GM19099 (cell line): ENCODE measurements around the gene KIAA0930.

Source experiments
- POLR2A ChIP-seq: IDR thresholded peaks from 3 replicates; pipeline ENCODE4 v1.6.1; 2011; ENCODE audit warnings: low read depth; ENCODE audit not compliant: insufficient read length; ENCODE audit errors: extremely low read depth

KIAA0930 gene

GRCh38 chr22:45246060-45246985 lies 5.6 kb upstream of the KIAA0930 start:
- TF ChIP-seq POLR2A, result no peak

- TF ChIP-seq POLR2A, result no peak
These were observed 4.2 kb upstream of the KIAA0930 start for GRCh38 chr22:45244916-45245315.

DNA sequence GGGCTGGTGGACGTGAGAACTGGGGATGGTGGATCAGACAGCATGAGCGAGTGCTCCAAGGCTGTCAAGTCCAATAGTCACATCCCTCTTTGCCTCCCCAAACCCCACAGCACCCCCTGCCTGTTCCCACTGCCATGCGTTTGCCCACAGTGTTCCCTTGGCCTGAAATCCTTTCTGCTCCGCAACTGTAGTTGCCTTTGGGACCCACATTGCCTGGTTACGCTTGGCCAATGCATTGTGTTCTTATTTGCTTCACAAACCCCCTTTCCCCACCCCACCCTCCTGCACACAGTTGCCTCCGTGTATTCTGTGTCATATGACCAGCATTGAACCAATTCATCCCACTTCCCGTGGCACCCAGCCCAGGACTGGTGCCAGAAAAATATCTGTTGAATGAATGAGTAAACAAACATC lies 2.1 kb upstream of the KIAA0930 start:
- no peak for TF ChIP-seq POLR2A

DNA sequence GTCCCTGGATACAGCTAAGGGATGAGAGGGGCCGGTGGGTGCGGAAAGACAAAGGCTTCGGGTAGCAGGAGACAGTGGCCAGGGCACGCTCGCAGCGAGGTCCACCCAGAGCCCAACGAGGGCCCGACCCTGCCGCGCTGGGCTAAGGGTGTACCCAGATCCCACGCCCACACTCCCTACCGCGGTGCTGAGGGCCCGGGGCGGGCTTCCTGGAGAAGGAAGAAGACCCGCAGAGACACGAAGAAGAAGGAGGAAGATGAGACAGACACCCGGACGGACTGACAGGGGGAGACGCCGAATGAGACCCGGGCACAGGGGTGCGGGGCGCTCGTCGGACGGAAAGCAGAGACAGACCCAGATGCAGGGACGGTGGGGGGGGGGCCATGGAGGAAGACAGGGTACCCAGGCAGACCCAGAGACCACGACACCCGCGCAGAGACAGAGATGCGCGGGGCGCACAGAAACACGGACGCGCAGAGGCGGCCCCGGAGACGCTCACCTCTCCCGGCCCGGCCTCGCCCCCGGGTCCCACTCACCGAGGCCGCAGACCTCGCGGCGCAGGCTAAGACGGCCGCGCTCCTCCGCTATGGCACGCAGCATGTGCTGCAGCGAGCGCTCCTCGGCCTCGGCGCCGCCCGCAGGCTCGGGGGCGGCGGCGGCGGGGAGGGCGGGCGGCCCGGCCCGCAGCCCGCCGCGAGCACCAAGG lies 437 bp downstream of the KIAA0930 start:
- no peak for TF ChIP-seq POLR2A

- TF ChIP-seq POLR2A, result no peak
These were observed 1.0 kb downstream of the KIAA0930 start for GRCh38 chr22:45239681-45240051.

DNA sequence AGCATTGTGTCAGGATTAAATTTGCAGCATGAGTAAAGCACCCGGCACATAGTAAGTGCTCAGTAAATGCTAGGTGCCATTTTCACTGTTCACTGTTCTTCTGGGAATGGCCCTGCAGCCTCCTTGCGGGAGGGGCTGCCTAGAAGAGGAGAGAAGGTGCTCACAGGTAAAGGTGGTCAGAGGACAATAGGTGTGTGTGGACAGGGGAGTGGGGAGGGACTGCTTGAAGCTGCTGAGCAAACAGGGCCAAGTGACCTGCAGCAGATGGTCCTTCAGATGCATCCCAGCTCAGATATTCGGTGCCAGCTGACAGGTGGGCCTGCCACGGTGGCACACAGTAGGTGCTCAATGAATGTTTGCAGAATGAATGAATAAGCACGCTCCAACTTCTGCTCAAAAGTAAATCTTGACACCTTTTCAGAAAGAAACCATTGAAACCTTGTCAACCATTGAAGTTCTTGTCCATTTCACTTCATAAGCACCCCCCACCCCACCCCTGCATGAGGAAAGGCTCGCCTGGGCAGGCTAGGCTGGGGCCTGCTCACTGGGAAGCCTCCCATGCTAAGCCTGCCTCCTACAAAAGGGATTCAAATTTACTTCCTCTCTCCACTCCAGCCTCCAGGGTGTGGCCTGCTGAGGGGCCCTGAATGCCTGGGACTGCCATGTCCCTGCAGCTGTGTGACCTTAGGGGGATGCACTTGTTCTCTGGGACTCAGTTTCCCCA lies 1.6 kb downstream of the KIAA0930 start:
- no peak for TF ChIP-seq POLR2A

DNA sequence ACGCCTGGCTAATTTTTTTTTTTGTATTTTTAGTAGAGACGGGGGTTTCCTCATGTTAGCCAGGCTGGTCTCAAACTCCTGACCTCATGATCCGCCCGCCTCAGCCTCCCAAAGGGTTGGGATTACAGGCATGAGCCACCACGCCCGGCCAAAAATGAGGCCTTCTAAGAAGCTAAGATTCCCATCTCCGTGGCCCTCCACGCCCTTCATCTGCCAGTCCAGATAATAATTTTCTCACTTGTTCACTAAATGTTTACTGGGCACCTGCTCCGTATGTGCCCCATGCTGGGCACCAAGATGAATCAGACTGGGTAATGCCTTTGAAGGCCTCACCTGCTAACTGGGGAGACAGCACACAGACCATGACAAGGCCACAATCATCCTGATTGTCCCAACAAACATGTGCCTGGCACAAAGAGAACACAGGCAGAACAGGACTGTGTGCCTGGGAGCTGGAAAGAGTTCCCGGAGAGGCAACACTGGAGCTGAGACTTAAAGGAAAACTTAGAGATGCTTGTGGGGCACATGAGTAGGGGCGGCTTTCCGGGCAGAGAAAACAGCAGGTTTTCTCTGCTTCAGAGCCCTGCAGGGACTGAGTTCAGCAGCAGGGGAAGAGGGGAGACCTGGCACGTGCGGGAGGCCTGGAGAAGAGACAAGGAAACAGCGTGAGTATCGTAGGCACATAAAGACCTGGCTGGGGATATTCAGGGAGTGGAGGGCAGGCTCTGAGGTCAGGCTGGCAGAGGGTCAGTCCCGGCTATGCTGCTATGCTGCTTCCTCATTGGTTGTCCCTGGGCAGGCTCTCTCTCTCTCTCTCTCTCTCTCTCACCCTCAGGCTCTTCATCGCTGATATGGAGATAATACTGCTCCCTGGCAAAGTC lies 2.4 kb downstream of the KIAA0930 start:
- no peak for TF ChIP-seq POLR2A

GRCh38 chr22:45237065-45237990 lies 3.4 kb downstream of the KIAA0930 start:
- TF ChIP-seq POLR2A, result no peak

DNA sequence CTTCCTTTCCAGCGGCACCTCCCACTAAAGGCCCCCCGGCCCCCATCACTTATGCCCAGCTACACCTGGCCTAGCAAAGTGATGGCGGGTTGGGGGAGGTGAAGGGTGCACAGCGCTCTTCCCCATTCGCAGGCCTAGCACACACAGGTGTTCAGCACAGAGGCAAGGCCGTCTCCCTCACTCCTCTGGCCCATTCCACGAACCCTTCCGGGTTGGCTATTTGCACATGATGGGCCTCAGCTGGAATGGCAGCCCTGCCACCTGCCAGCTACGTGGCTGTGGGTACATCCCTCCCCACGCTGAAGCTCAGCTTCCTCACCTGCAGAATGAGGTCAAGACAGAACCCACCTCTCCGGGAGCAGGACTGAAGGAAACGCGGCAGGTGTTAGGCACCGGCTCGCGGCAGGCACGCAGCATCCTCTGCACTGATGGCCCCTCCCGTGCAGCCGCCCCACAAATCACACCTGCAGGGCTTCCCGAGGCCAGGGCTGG lies 4.8 kb downstream of the KIAA0930 start:
- TF ChIP-seq POLR2A, result no peak

- TF ChIP-seq POLR2A, result peak; percentile 39
These were observed 5.5 kb downstream of the KIAA0930 start for GRCh38 chr22:45235101-45235777.

DNA sequence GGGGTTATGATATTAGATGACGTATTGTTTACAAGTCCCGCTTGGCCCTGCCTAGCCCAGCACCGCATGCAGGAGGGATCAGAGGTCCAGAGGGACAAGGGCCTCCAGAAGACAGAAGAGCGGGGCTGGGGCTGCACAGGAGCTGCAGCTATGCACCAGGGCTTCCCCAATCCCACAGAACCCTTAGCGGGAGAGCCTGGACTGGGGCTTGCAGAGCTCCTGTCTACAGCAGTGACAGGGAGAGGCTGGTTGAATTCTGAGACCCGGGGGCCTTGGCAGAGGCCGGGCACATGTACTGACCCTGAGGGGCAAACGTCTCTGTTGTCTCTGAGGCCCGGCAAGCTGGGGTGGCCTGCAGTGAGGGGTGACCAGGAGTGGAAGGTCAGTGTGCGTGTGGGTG lies 6.9 kb downstream of the KIAA0930 start:
- TF ChIP-seq POLR2A, result no peak

- no peak for TF ChIP-seq POLR2A
These were observed 7.3 kb downstream of the KIAA0930 start for GRCh38 chr22:45233386-45233785.

- TF ChIP-seq POLR2A, result no peak
These were observed 9.4 kb downstream of the KIAA0930 start for GRCh38 chr22:45231293-45231692.
